Aorta (tissue), 5 donors: ENCODE measurements around the gene ATF7. TPM values are rescaled to one million over a fixed set of nuclear protein-coding genes. Genes with fewer than 3 reads are reported as not detected.

Experiments used
- ATAC-seq: fragments of 200-7000 bp; cut with Tn5 transposase; one replicate; pipeline ENCODE4 v1.9.1; 2022; ENCODE audit warnings: moderate library complexity; ENCODE audit not compliant: low FRiP score
- DNase-seq, 2 donors: peaks; one replicate each; pipeline ENCODE4 v3.0.0-alpha.2; 2020
- H3K27ac ChIP-seq, 2 donors: one replicate each; pipeline ENCODE4 v1.5.1; 2013; ENCODE audit warnings: low read length in 2 of 2, mild to moderate bottlenecking in 2 of 2, moderate library complexity in 2 of 2, control low read depth in 1 of 2, inconsistent platforms in 1 of 2, low read depth in 1 of 2
- H3K27me3 ChIP-seq, 2 donors: one replicate each; pipeline ENCODE4 v1.6.1; 2013; ENCODE audit warnings: control low read depth in 1 of 2, low read length in 1 of 2, mild to moderate bottlenecking in 1 of 2, moderate library complexity in 1 of 2; ENCODE audit not compliant: insufficient read depth in 2 of 2, control insufficient read depth in 1 of 2
- H3K36me3 ChIP-seq, 2 donors: one replicate each; pipeline ENCODE4 v1.6.1; 2013; ENCODE audit warnings: control low read depth in 1 of 2, low read length in 1 of 2, mild to moderate bottlenecking in 1 of 2; ENCODE audit not compliant: insufficient read depth in 2 of 2, control insufficient read depth in 1 of 2
- H3K4me1 ChIP-seq, 2 donors: one replicate each; pipeline ENCODE4 v1.6.1; 2013; ENCODE audit warnings: low read length in 2 of 2, control low read depth in 1 of 2, mild to moderate bottlenecking in 1 of 2, moderate library complexity in 1 of 2; ENCODE audit not compliant: insufficient read depth in 2 of 2, control insufficient read depth in 1 of 2
- H3K4me3 ChIP-seq, 2 donors: one replicate each; pipeline ENCODE4 v1.5.1; 2013; ENCODE audit warnings: low read length in 2 of 2, control low read depth in 1 of 2, mild to moderate bottlenecking in 1 of 2
- H3K9me3 ChIP-seq: one replicate; pipeline ENCODE4 v1.6.1; 2013; ENCODE audit warnings: mild to moderate bottlenecking, low read length; ENCODE audit not compliant: control insufficient read depth
- WGBS, 2 donors: extraction: QIAGEN DNeasy Blood & Tissue Kit; methylation state at CpG; one replicate each; pipeline ENCODE4 v1.1.7; 2013; 5-methylcytosine and 5-hydroxymethylcytosine counted together
- intact Hi-C, 2 donors: fragments of 100-400 bp; cut with DNase I; formaldehyde crosslinking; loops; one replicate each; pipeline versions ENCODE4 v1.14.2 to v1.15.0; 2022
- polyA plus RNA-seq, 2 donors: library from polyadenylated mRNA; stranded (reverse); fragments of 200-250 nt; gene quantifications; one replicate each; pipeline ENCODE4 v1.2.3, GENCODE V29; 2013
- total RNA-seq, 2 donors: library from RNA; stranded (reverse); fragmentation: NEBNext Ultra II Directional; extraction: Animal tissue kit (Norgen Biotek cat#: 25700); gene quantifications; one replicate each; pipeline ENCODE4 v1.2.1, GENCODE V29; 2021
- donor health status: healthy with polysubstance abuse.
- donor health status: Bipolar disorder and iron deficiency.
- donor health status: DM: no; HTN: no; CAD: no.
- donor health status: DM: no; HTN: no; CAD: no.
- donor health status: DM: yes; HTN: yes; CAD: no.

ATF7 gene
- total and polyA plus RNA-seq, 4 donors = 25.7 to 73.5 (median 49.0) TPM

DNA sequence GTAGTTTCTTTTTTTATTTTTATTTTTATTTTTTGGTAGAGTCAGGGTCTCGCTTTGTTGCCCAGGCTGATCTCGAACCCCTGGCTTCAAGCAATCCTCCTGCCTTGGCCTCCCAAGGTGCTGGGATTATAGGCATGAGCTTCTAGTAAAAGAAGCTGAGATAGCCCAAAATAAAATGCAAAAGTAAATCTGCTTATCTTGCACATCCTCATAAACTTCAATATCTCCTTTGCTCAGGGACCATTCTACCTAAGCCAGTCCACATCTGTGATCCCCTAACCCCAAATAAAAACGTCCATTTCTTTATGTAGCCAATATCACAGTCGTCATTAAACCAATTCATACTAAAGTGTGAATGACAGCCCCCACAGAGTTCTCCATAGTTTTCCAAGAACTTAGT, 36.3 kb downstream of the ATF7 start:
- H3K4me3 ChIP-seq = no peak overlapping the region
- DNase-seq = no peak
- ATAC-seq = no peak
- intact Hi-C loops = no loop called here
- H3K36me3 ChIP-seq = no peaks in the 10 kb centered on the region
- H3K27ac ChIP-seq = peak overlapping the region in 1 of 2 donors; percentile 43
- H3K4me1 ChIP-seq = peaks cover under 1 to 5% of the 10 kb centered on the region in 2 donors
- no peaks in the 10 kb centered on the region for H3K9me3 ChIP-seq
- no peaks in the 10 kb centered on the region for H3K27me3 ChIP-seq
- 86 to 89% methylated on average over 4 of the region's 4 CpGs for WGBS, 2 donors

DNA sequence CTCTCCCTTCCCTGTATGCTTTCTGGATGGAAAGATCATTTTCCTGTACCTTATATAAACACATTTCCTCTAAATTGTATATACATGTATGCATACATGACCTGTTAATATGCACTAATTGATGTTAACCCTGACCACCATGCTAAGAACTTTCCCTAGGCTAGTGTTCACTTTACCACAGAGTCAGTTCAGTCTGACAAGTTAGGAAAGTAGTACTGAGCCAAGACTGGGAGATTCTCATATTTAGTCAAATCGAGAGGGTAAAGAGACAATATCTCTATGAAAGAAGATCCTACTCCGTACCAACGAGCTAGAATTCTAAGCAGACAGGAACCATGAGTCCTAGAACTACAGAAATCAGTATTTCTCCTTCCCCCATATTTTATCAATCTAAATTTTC, 36.8 kb downstream of the ATF7 start:
- H3K27ac ChIP-seq = no peak overlapping the region
- H3K27me3 ChIP-seq = no peaks in the 10 kb centered on the region
- no peaks in the 10 kb centered on the region for H3K9me3 ChIP-seq
- no peaks in the 10 kb centered on the region for H3K36me3 ChIP-seq
- ATAC-seq (no peak), DNase-seq (no peak)
- 85 to 89% methylated on average over 3 of the region's 3 CpGs for WGBS, 2 donors
- peaks cover 0 to 5% of the 10 kb centered on the region in 2 donors for H3K4me1 ChIP-seq
- H3K4me3 ChIP-seq = no peak overlapping the region
- intact Hi-C loops = no loop called here

DNA sequence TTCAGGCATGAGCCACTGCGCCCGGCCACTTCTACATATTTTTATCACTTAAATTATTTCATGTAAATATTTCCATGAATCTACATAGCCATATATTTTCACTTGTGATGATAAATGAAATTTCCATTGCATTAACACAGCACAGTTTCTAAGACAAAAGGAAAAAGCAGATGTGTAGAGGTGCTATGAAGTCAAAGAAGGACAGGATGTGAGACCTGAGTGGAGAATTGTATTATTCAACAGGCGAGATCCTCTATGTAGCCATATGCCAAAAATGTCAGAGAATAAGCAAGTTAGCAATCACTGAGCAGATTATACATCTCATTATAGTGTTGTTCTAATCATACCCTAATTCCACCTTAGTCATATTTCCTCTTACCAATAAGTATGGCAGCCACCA, 38.1 kb downstream of the ATF7 start:
- Histone ChIP-seq H3K4me1 (peaks cover 0 to 5% of the 10 kb centered on the region in 2 donors), H3K27me3 (no peaks in the 10 kb centered on the region), H3K4me3 (no peak overlapping the region), H3K27ac (no peak overlapping the region), H3K9me3 (no peaks in the 10 kb centered on the region), H3K36me3 (no peaks in the 10 kb centered on the region)
- no peak for DNase-seq
- 98% methylated on average over 3 of the region's 3 CpGs for WGBS, 2 donors
- intact Hi-C loops = no loop called here
- no peak for ATAC-seq

DNA sequence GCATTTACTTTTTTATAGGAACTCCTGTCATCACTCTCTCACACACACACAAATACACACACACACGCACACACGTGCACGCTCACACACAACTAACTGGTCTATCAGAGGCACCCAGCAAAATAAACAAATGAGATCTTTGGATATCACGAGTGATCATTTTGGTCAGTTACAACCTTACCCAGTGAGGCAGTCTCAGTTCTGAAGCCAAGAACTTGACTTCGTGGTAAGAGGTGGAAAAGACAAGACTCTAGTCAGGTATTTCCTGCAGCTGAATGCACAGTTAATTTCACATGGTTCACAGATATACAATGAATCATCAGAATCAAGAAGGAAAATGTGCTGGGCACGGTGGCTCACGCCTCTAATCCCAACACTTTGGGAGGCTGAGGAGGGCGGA, 39.4 kb downstream of the ATF7 start:
- no peaks in the 10 kb centered on the region for H3K9me3 ChIP-seq
- no peak overlapping the region for H3K4me3 ChIP-seq
- H3K4me1 ChIP-seq = peaks cover 0 to 4% of the 10 kb centered on the region in 2 donors
- H3K27ac ChIP-seq = no peak overlapping the region
- no peaks in the 10 kb centered on the region for H3K27me3 ChIP-seq
- no peak for ATAC-seq
- 83 to 87% methylated on average over 8 of the region's 8 CpGs for WGBS, 2 donors
- H3K36me3 ChIP-seq = no peaks in the 10 kb centered on the region
- intact Hi-C loops = no loop called here
- no peak for DNase-seq

GRCh38 chr12:53585448-53586125, 40.6 kb downstream of the ATF7 start:
- ATAC-seq (no peak), DNase-seq (no peak)
- Histone ChIP-seq H3K4me1 (peaks cover 0 to 1% of the 10 kb centered on the region in 2 donors), H3K9me3 (no peaks in the 10 kb centered on the region), H3K27ac (no peak overlapping the region), H3K36me3 (no peaks in the 10 kb centered on the region), H3K4me3 (no peak overlapping the region), H3K27me3 (no peaks in the 10 kb centered on the region)
- 48 to 55% methylated on average over 2 of the region's 2 CpGs for WGBS, 2 donors
- intact Hi-C loops = no loop called here

- intact Hi-C loops = no loop called here
- ATAC-seq = no peak
- Histone ChIP-seq H3K4me3 (no peak overlapping the region), H3K9me3 (no peaks in the 10 kb centered on the region), H3K27ac (no peak overlapping the region), H3K27me3 (no peaks in the 10 kb centered on the region), H3K36me3 (no peaks in the 10 kb centered on the region), H3K4me1 (peaks cover 0 to 3% of the 10 kb centered on the region in 2 donors)
- DNase-seq = no peak
- 86 to 87% methylated on average over 4 to 5 of the region's 5 CpGs for WGBS, 2 donors
Measured at GRCh38 chr12:53579545-53579955, 46.6 kb downstream of the ATF7 start.

DNA sequence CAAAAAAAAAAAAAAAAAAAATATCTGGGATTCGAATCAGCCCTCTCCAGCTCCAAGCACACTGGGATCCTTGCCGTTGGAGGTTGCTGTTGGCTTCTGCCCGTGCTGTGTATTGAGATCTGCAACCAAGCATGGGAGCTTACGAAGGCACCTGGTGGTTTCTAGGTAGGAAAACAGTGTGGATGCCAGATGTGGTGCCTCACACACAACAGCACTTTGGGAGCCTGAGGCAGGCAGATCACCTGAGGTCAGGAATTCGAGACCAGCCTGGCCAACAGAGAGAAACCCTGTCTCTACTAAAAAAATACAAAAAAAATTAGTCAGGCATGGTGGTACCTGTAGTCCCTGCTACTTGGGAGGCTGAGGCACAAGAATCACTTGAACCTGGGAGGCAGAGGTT, 47.4 kb downstream of the ATF7 start:
- Histone ChIP-seq H3K36me3 (no peaks in the 10 kb centered on the region), H3K4me3 (no peak overlapping the region), H3K27ac (no peak overlapping the region), H3K27me3 (no peaks in the 10 kb centered on the region), H3K9me3 (no peaks in the 10 kb centered on the region), H3K4me1 (peaks cover 0 to 5% of the 10 kb centered on the region in 2 donors)
- DNase-seq = no peak
- no peak for ATAC-seq
- 45 to 49% methylated on average over 5 of the region's 5 CpGs for WGBS, 2 donors
- intact Hi-C loops = no loop called here

- H3K4me1 ChIP-seq = peaks cover 0 to 5% of the 10 kb centered on the region in 2 donors
Measured at GRCh38 chr12:53577941-53578352, 48.2 kb downstream of the ATF7 start.

DNA sequence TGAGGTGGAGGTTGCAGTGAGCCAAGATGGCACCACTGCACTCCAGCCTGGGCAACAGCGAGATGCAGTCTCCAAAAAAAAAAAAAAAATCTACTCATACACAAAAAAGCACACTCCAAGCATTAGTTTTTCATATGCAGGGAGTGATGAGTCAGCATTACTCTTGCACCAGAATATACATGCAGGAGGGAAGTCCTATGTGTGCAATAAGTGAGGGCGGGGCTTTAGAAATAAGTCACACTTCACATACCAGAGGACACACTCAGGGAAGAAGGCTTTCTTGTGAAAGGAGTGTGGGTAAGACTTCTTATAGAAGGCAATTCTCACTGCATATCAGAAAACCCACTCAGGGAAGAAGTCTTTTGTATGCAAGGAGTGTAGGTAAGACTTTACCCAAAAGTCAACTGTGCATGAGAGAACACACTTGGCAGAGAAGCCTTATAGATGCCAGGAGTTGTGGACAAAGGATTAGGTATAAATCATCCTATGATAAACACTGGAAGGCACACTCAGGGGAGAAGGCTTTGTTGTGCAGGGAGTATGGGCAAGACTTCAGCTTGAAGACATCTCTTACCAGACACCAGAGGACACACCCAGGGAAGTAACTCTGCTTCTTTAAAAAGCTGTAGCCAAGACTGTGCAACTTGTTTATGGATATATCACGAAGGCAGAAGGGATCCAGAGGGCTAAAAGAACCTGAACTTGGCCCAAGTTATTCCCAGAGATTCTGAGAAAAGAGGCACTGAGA, 50.5 kb downstream of the ATF7 start:
- Histone ChIP-seq H3K9me3 (no peaks in the 10 kb centered on the region), H3K27me3 (no peaks in the 10 kb centered on the region), H3K27ac (no peak overlapping the region), H3K4me3 (no peak overlapping the region), H3K36me3 (no peaks in the 10 kb centered on the region), H3K4me1 (peaks cover 0 to 5% of the 10 kb centered on the region in 2 donors)
- ATAC-seq (peak; percentile 36), DNase-seq (no peak)
- intact Hi-C loops = no loop called here
- 74 to 76% methylated on average over 3 of the region's 3 CpGs for WGBS, 2 donors

More at GRCh38 chr12:53577941-53578352, 48.2 kb downstream of the ATF7 start:
- no peak for DNase-seq
- no peak for ATAC-seq
- Histone ChIP-seq H3K4me3 (no peak overlapping the region), H3K36me3 (no peaks in the 10 kb centered on the region), H3K27ac (no peak overlapping the region), H3K9me3 (no peaks in the 10 kb centered on the region), H3K27me3 (no peaks in the 10 kb centered on the region)
- intact Hi-C loops = no loop called here
- WGBS, 2 donors = 88 to 90% methylated on average over 4 of the region's 4 CpGs
